ENCODE results near the gene NAA60.

GRCh38 chr16:3481696-3482658, 38.5 kb downstream of the NAA60 start:
- TF ChIP-seq POLR2A (IDR thresholded peaks at IDR 0.05) (no peak), CTCF (IDR thresholded peaks at IDR 0.05) (no peak)
